ENCODE data around the gene ALPK1. TPM values are rescaled to one million over a fixed set of nuclear protein-coding genes. Genes with fewer than 3 reads are reported as not detected.

ALPK1 gene
- total RNA-seq, 1 experiment from 2014 or later, result 21.3 TPM

DNA sequence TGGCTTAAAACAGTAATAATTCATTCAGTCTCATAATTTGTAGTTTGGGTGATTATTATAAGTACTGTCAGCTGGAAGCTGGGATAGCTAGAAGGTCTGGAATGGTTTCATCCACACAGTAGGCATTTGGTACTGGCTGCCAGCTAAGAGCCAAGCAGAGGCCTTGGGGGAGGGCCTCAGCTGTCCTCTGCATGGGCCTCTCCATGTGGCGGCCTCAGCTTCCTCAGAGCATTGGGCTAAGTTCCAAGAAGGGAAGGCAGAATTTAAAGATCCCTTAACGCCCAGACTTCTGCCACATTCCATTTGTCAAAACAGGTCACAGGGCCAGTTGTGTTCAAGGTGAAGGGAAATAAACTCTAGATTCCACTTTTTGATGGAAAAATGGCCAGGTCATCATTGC, 125.5 kb downstream of the ALPK1 start (continued):
- TF ChIP-seq POLR2A (IDR thresholded peaks at IDR 0.05; ENCODE audit: borderline replicate concordance, extremely low read depth, insufficient read depth, insufficient read length) (no peak), ZNF274 (IDR thresholded peaks at IDR 0.05; ENCODE audit: low read depth, low read length) (no peak), EZH2 (IDR thresholded peaks at IDR 0.05) (no peak), EGR1 (IDR thresholded peaks at IDR 0.05; ENCODE audit: low read depth) (no peak), ELF1 (IDR thresholded peaks at IDR 0.05; ENCODE audit: borderline replicate concordance, low read depth) (no peak), TCF7L2 (IDR thresholded peaks at IDR 0.05; ENCODE audit: borderline replicate concordance, extremely low read depth, insufficient read depth, insufficient read length) (no peak)
- TF ChIP-seq, protein P1, sequence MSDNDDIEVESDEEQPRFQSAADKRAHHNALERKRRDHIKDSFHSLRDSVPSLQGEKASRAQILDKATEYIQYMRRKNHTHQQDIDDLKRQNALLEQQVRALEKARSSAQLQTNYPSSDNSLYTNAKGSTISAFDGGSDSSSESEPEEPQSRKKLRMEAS (IDR thresholded peaks at IDR 0.05), result no peak

DNA sequence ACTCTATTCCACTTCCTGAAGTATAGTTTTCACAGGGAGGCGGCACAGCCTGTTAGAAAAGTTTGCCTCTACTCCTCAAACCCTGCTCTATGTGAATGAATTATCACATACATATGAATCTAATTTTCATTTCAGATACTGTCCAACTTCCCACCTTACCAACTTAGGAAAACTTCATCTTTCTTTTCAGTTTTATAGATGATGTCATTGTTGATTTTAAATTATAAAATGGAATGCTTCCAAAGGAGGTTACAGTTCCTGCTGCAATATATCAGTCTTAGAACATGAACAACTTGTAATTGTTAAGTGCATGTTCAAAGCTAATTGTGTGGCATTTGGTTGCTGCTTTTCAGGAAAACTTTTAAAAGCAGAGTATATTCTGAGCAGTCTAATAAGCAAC, 126.4 kb downstream of the ALPK1 start:
- no peaks in the 10 kb centered on the region for H3K27me3 ChIP-seq (ENCODE audit: insufficient read depth, low read length)
- BruUV-seq (replicated peaks), result no TSS peak
- no peak for ATAC-seq
- no peak for DNase-seq (ENCODE audit: low read depth, low spot score)
- ChIA-PET RAD21 (ENCODE audit: low non-redundant PET in 1 of 2, low total read pairs in 2 of 2, uncharacterized antibody in 2 of 2, unreplicated experiment in 2 of 2) (no interaction called here), POLR2A (no interaction called here), CTCF (no interaction called here)
- H3K4me1 ChIP-seq (ENCODE audit: control insufficient read depth in 1 of 2, insufficient read depth in 2 of 2, low read length in 2 of 2), result no peaks in the 10 kb centered on the region
- H3K79me2 ChIP-seq (ENCODE audit: insufficient read depth, low read length), result no peaks in the 10 kb centered on the region
- H2AFZ ChIP-seq (ENCODE audit: low read depth, low read length, poor library complexity, severe bottlenecking), result no peak overlapping the region
- H3K4me2 ChIP-seq (ENCODE audit: low read length), result no peak overlapping the region
- H3K9me2 ChIP-seq (ENCODE audit: insufficient read depth), result no peaks in the 10 kb centered on the region
- H3K9ac ChIP-seq (ENCODE audit: low read length), result no peak overlapping the region
- H3K4me3 ChIP-seq (replicated peaks in 1 of 2; ENCODE audit: low read depth in 1 of 2, low read length in 2 of 2), result no peak overlapping the region
- no peaks in the 10 kb centered on the region for H4K20me1 ChIP-seq (ENCODE audit: insufficient read depth)
- no peak overlapping the region for H3K27ac ChIP-seq (ENCODE audit: low read depth, low read length)
- intact Hi-C loops (cut with micrococcal nuclease), result no loop called here
- no peaks in the 10 kb centered on the region for H3K9me3 ChIP-seq (ENCODE audit: control insufficient read depth in 1 of 2, insufficient read depth in 1 of 2, low read depth in 1 of 2, low read length in 2 of 2)
- no peaks in the 10 kb centered on the region for H3K36me3 ChIP-seq (ENCODE audit: control insufficient read depth in 1 of 2, insufficient read depth in 2 of 2, low read length in 2 of 2)
- TF ChIP-seq, protein P2, sequence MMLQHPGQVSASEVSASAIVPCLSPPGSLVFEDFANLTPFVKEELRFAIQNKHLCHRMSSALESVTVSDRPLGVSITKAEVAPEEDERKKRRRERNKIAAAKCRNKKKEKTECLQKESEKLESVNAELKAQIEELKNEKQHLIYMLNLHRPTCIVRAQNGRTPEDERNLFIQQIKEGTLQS (IDR thresholded peaks at IDR 0.05), result no peak
- TF ChIP-seq SRF (IDR thresholded peaks at IDR 0.05; ENCODE audit: low read depth) (no peak), POLR2A (IDR thresholded peaks at IDR 0.05; ENCODE audit: borderline replicate concordance, extremely low read depth, insufficient read depth, insufficient read length) (no peak), CEBPB (IDR thresholded peaks at IDR 0.05; ENCODE audit: low read depth) (no peak), ZFX (IDR thresholded peaks at IDR 0.05) (no peak), RAD21 (IDR thresholded peaks at IDR 0.05; ENCODE audit: low read depth) (no peak), YY1 (IDR thresholded peaks at IDR 0.05; ENCODE audit: extremely low read depth, insufficient replicate concordance, low read depth, low read length) (no peak), SP1 (IDR thresholded peaks at IDR 0.05; ENCODE audit: low read depth) (no peak), SIN3A (IDR thresholded peaks at IDR 0.05; ENCODE audit: low read depth) (no peak), ZNF274 (IDR thresholded peaks at IDR 0.05; ENCODE audit: low read depth, low read length) (no peak), POLR2AphosphoS5 (IDR thresholded peaks at IDR 0.05; ENCODE audit: low read depth, low read length) (no peak), JUND (IDR thresholded peaks at IDR 0.05) (no peak)
- TF ChIP-seq, protein P3, sequence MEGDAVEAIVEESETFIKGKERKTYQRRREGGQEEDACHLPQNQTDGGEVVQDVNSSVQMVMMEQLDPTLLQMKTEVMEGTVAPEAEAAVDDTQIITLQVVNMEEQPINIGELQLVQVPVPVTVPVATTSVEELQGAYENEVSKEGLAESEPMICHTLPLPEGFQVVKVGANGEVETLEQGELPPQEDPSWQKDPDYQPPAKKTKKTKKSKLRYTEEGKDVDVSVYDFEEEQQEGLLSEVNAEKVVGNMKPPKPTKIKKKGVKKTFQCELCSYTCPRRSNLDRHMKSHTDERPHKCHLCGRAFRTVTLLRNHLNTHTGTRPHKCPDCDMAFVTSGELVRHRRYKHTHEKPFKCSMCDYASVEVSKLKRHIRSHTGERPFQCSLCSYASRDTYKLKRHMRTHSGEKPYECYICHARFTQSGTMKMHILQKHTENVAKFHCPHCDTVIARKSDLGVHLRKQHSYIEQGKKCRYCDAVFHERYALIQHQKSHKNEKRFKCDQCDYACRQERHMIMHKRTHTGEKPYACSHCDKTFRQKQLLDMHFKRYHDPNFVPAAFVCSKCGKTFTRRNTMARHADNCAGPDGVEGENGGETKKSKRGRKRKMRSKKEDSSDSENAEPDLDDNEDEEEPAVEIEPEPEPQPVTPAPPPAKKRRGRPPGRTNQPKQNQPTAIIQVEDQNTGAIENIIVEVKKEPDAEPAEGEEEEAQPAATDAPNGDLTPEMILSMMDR (IDR thresholded peaks at IDR 0.05 in 2 of 3, conservative IDR thresholded peaks at IDR 0.05 in 1 of 3; ENCODE audit: borderline replicate concordance in 1 of 3, insufficient read depth in 1 of 3, low read depth in 2 of 3, low read length in 2 of 3), result no peak
- TF ChIP-seq, protein P4, sequence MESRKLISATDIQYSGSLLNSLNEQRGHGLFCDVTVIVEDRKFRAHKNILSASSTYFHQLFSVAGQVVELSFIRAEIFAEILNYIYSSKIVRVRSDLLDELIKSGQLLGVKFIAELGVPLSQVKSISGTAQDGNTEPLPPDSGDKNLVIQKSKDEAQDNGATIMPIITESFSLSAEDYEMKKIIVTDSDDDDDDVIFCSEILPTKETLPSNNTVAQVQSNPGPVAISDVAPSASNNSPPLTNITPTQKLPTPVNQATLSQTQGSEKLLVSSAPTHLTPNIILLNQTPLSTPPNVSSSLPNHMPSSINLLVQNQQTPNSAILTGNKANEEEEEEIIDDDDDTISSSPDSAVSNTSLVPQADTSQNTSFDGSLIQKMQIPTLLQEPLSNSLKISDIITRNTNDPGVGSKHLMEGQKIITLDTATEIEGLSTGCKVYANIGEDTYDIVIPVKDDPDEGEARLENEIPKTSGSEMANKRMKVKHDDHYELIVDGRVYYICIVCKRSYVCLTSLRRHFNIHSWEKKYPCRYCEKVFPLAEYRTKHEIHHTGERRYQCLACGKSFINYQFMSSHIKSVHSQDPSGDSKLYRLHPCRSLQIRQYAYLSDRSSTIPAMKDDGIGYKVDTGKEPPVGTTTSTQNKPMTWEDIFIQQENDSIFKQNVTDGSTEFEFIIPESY (IDR thresholded peaks at IDR 0.05; ENCODE audit: extremely low read depth, insufficient replicate concordance, low read length), result no peak
- TF ChIP-seq, protein P5, sequence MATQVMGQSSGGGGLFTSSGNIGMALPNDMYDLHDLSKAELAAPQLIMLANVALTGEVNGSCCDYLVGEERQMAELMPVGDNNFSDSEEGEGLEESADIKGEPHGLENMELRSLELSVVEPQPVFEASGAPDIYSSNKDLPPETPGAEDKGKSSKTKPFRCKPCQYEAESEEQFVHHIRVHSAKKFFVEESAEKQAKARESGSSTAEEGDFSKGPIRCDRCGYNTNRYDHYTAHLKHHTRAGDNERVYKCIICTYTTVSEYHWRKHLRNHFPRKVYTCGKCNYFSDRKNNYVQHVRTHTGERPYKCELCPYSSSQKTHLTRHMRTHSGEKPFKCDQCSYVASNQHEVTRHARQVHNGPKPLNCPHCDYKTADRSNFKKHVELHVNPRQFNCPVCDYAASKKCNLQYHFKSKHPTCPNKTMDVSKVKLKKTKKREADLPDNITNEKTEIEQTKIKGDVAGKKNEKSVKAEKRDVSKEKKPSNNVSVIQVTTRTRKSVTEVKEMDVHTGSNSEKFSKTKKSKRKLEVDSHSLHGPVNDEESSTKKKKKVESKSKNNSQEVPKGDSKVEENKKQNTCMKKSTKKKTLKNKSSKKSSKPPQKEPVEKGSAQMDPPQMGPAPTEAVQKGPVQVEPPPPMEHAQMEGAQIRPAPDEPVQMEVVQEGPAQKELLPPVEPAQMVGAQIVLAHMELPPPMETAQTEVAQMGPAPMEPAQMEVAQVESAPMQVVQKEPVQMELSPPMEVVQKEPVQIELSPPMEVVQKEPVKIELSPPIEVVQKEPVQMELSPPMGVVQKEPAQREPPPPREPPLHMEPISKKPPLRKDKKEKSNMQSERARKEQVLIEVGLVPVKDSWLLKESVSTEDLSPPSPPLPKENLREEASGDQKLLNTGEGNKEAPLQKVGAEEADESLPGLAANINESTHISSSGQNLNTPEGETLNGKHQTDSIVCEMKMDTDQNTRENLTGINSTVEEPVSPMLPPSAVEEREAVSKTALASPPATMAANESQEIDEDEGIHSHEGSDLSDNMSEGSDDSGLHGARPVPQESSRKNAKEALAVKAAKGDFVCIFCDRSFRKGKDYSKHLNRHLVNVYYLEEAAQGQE (IDR thresholded peaks at IDR 0.05; ENCODE audit: low read depth), result no peak
